DMS153 treated with DMSO at 0.1 percent for 48 hours (cell line): ENCODE measurements around the gene TACR2.

Experiments
- DNase-seq: peaks from one replicate; lab custom pipeline; 2025; ENCODE audit not compliant: unreplicated experiment; lab: John Stamatoyannopoulos, UW

Gene TACR2

DNA sequence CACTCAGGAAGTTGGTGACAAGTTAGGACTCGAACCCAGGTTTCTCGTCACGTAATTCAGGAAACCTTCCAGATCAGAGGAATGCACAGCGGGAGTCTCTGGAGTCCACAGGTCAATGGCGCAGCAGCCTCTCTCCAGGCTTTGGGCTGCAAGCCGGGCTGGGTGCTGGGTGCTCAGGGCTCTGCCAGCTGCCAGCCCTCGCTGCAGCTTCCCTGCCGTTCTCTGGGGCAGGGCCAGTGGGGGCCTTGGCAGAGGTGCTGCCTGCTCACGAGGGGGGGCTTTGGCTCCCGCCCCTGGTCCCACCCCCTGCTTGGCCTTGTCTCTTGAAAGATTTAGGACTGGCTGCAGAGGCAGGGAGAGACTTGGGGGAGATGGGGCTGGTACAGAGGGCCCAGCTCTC, at the start of gene TACR2:
Gene TACR2 (minus strand): TSS at position 224 of the 400 bp plus-strand sequence. CDS start 595 bp downstream, outside the sequence.
- DNase-seq: no peak

DNA sequence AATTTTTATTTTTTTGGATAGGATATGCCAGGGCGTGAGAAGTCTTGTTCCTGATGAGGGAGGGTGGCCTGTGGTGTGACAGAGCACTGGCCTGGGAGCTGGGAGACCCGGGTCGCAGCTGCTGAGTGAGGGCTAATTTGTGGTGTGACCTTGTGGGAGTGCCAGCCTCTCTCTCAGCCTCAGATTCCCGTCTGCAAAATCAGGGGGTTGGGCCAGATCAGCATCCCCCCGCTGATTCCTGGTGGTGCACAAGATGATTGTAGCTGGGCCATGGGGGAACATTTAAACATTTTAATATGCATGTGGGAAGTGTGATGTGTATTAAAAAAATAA, 49.4 kb upstream of the TACR2 start:
- no peak for DNase-seq

DNA sequence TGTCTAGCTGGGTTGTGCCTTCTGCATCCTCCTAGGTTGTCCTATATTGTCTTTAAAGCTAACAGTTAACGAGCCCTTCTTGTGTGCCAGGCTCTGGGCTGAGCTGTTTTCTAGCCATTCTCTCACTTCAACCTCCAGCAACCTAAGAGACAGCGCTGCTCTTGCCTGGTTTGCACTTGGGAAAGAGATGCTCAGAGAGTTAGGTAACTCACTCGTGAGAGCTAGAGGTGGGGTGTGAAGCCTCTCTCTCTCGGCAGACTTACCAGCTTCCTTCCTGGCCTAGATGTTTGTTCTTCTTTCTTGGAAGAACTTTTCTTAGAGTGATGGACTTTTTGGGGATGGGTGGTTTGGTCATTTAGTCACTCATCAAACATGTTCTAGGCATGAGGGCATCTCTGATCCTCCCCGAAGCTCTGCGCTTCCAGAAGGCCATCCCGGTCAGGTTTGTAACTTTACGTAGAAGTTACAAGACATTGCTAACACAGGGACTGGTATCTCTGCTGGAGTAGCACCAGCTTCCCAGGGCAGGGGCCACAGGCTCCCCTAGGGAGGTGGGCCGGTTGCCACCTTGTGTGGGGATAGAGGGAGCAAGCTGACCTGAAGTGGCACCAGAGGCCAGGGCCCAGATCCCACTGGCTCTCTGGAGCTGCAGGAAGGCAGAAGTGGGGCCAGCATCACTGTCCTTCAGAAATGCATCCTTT, 48.9 kb upstream of the TACR2 start:
- no peak for DNase-seq

DNA sequence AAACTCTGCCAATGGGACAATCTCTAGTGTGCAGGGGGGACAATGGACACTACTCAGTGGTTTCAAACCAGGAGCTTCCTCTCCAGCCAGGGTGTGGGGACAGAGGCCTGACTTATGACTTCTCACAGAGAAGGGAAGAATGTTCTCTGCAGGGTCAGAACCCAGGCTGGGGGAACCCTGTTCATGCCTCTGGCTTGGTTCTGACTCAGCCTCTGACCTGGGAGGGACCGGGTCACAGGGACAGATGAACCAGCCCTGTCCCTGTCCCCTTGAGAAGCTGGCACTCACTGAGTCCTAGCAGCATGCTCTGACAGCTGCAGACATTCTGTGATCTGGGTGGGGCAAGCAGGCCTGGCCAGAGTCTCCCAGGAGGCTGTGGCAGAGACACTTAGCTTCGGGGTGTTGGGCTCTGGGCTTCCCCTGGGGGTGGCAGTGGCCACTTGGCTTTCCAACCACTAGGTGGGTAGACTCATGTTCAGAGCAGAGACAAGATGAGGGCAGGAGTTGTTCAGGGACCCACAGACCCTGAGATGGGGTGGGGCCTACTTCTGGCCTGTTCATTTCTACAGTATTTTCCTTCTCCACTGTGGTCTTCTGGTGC, 48.2 kb upstream of the TACR2 start:
- no peak for DNase-seq

DNA sequence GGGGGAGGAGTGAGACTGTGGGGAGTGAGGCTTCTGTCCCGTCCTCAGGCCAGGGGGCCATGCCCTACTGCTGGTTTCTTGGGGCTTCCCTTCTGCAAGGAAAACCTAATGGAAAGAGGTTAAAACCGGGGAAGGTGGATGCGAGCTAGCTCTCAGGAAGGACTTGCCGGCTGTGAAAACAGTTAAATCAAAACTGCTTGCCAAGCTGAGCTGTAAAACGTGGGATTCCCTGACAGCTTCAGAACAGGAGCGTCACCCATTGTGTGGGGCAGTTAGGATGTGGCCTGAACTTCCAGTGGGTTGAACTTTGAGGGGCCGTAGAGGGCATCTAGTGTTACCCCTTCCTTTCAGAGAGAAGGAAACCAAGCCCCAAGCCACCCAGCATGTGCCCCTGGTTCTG, 47.7 kb upstream of the TACR2 start:
- no peak for DNase-seq

DNA sequence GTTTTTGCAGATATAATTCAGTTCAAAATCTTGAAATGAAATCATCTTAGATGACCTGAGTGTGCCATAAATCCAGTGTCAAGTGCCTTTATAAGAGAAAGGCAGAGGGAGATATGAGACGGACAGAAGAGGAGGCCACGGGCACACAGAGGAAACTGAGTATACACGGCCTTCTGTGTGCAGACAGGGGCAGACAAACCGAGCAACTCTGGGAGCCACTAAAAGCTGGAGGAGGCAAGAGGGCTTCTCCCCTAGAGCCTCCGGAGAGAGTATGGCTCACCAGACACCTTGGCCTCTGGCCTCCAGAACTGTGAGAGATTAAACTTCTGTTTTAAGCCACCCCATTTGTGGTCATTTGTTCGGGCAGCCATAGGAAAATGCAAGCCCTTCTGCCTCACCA, 47.2 kb upstream of the TACR2 start:
- DNase-seq: no peak

DNA sequence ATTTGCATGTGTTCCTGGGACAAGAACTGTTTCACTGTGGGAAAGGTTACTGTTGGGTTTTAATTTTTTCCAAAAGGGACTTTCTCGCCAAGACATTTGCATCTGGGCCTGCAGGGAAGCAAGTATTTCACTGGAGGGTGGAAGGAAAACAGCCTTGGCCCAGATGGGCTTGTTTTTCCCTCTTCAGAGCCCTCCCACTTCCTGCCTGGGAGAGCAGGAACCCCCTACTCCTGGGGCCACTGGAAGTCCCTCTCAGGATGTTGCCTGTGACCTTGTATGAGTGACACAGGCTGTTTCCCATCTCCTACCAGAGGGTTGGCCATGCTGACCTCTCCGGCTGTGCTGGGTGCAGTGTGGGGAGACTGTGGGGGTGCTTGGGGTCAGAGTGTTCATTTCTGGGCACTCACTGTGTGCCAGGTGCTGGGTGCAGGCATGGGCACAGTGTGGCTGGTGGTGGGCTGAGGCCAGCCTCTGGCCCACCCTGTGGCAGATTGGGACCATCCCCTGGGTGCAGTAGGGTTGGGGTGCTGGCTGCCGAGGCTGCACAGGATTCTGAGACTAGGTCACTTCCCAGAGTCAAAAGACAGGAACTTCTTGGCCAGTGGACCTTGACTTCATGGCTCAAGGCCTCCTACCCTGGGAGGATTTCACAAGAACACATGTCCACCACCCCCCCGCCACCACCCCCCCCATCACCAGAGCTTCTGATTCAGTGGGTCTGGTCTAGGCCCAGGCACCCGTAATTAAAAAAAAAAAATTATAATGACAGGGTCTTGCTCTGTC, 44.7 kb upstream of the TACR2 start:
- DNase-seq: no peak

DNA sequence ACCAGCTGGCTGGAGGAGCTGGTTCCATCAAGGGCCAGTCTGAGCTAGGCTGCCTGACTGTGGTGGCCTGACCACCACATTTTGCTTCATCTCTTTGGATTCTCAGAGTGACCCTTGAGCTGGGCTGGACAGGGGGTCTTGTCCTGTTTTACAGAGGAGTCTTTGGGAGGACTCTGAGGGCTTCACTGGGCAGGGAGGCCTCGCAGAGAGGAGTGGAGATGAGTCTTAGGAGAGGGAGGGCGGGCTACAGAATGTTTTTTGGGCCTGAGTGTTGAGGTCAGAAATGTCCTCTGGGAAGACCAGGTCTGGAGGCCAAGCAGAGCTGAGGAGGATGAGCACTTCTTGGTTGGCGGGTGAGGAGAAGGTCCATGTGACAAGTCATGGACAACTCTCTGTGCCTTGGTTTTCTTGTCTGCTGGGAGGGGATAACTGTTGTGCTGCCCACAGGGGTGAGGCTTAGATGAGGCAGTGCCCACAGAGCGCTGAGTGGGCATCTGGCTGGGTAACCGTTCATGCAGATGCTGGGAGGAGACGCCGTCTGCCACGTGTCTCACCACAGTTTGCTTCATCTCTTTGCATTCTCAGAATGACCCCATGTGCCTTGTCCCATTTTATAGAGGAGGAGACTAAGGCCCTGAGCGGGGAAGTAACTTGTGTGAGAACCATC, 44.0 kb upstream of the TACR2 start:
- no peak for DNase-seq

DNA sequence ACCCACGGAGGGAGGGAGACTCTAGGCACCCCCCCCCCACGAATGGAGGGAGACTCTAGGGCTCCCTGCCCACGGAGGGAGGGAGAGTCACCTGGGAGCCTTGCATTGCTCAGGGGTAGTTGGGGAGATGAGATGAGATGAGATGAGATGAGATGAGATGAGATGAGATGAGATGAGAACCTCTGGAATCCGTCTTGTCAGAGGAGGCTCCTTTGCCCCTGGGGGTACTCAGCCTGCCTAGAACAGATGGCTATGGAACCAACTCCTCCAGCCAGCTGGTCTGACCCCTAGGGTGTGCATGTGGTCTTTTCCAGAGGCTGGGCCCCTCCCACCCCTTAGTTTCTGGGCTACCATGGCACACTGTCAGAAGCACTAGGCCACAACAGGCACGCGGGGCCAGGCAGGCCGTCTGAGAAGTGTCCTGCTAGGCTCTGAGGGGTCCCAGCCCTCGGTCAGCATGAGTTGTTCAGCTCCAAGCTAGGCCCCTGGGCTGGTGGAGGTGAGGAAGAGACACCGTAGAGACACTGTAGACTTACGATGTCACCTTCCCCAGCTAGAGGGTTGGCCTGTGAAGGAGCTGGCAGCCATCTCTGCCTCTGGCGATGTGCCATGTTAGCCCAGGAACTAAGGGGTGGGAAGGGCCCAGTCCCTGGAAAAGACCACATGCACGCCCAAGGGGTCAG, 43.3 kb upstream of the TACR2 start:
- no peak for DNase-seq

DNA sequence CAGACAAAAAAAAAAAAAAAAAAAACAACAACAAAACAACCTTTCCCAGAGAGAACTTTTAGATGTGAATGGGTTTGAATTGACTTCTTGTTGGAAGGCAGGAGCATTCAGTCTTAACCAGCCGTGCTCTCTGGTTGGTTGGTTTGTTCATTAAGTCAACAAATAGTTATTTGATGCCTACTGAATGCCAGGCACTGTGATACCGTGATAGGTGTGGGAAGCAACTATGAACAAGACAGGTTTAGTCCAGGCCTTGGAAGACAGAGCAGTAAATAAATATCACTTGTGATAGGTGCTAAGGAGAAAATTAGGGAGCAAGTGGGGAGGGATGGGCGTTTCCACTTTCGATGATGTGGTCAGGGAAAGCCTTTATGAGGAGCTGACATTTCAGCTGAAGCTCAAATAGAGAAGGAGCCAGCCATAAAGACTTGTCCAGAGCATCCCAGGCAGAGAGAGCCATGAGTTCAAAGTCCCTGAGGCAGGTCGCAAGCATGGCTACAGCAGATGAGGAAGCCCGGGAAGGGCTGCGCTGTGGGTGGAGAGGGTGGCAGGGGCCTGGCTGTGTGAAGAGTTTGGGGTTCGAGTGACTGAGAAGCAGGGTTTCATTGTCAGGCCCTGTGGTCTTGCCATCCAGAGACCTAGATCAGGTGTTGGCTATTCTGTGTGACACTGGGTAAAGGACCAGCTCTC, 42.5 kb upstream of the TACR2 start:
- no peak for DNase-seq

DNA sequence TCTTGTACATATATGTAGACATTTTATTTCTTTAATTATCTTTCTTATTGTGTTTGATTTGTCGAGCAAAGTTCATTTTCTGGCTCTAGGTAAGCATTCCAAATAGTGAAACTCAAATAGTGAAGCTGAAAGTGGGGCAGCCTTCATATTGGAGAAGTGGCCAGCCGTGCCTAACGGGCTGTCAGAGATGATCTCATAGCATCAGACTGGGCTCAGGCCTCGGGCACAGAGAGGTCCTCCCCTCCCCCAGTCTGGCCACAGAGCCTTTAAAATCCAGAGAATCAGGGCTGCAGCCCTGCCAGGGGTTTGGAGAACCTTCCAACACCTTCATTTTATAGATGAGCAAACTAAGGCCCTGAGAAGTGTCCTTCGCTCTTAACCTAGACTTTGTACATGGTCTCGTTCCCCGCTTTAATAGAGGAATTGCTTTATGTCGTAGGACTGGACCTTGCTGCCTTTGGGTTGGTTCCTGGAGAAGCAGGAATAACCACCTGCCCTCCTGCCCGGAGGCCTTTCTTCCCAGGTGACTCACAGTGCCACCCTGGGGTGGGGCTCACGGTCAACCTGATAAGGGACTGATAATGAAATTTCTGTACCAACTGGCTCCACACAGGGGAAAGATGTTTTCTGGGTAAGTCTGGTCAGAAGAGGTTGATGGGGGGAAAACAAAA, 41.8 kb upstream of the TACR2 start:
- DNase-seq: no peak

DNA sequence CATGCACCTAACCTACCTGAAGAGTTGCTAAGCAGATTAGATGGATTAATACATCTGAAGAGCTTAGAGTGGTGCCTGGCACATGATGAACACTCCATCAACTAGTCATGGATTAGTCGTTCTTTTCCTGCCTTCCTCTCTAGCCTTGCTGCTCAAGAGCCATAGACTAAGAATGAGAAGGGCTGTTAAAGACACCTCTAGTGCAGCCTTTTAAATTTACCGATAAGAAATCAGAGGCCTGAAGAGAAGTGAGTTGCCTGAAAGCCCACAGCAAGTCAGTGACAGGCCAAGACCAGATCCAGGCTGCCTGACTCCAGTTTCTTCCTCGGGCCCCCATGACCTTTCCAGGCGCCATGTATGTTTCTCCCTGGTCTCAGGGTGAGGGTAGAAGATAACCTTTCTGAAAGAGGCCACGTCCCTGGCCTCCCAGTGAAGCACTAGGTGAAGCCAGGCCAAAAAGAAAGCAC, 41.1 kb upstream of the TACR2 start:
- no peak for DNase-seq

DNA sequence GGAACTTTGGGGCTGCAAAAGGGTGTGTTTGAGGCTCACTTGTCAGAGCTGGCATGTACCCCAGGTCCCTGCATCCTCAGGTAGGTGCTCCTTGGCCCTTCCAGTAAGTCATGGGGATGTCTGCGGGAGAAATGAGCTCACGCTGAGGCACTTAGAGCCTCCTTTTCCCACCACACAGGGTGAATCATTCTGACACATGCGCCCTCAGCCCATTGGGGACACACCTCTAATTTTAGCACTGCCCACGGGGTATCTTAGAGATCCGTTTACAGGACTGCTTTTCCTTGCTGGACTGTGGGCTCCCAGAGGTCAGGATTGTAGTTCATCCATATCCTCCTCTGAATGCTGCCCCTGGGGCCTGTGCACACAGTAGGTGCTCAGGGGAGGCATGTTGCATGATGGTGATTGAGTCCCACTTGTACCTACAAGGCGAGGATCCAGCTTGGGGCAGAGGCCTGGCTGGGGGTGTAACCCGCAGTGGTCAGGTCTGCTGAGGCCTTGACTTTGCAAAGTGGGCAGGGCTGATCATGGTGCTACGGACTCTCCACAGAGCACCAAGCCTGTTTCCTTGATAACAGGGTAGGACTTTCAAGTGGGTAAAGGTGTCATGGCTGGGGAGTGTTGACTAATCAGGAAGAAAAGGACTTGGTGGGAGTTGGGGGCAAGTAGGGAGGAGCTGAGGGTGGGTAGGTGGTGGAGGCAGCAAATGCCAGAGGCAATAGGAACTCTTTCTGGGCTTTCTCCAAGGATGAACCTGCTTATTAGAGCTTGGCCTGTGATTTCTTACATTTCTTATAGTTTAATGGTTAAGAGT, 40.4 kb upstream of the TACR2 start:
- DNase-seq: no peak

DNA sequence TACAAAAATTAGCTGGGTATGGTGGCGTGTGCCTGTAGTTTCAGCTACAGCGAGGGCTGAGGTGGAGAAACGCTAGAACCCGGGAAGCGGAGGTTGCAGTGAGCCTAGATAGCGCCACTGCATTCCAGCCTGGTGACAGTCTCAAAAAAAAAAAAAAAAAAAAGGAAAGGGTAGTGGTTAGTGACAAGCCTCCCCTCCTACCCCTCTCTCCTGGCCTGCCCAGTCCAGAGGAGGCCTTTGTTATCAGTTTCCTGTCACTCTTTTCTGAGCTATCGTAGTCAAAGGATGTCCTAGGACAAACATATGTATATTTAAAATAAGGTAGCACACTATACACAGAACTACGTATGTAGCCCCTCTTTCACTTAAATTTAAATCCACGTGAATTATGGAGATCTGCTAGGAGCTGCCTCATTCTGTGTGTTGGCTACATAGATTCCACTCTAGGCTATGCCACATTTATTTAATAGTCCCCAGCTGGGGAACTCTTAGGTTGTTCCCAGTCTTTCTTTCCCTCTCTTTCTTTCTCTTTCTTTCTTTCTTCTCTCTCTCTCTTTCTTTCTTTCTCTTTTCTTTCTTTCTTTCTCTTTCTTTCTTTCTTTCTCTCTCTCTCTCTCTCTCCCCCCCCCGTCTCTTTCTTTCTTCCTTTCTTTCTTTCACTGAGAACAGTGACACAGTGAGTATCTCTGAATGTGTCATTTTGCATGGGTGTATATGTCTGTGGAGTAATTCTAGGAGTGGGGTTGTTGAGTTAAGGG, 38.5 kb upstream of the TACR2 start:
- DNase-seq: no peak

DNA sequence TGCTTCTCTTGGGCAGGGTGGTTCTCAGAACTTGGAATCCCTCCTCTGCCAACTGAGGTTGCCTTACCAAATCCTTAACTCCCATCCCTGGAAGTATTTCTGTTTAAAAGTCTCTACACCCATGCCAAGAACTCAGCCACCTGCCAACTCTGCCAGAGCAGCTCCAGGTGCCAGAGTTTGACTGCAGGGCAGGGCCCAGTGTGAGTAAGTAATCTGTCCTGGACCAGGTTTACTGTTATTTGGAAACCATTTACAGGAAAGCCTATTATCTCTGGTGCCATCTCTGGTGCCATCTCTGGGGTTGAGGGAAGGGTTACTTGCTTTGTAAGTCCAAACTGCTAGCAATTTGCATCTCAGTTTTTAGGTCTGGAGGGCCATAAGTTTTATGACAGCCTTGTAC, 37.1 kb upstream of the TACR2 start:
- no peak for DNase-seq

DNA sequence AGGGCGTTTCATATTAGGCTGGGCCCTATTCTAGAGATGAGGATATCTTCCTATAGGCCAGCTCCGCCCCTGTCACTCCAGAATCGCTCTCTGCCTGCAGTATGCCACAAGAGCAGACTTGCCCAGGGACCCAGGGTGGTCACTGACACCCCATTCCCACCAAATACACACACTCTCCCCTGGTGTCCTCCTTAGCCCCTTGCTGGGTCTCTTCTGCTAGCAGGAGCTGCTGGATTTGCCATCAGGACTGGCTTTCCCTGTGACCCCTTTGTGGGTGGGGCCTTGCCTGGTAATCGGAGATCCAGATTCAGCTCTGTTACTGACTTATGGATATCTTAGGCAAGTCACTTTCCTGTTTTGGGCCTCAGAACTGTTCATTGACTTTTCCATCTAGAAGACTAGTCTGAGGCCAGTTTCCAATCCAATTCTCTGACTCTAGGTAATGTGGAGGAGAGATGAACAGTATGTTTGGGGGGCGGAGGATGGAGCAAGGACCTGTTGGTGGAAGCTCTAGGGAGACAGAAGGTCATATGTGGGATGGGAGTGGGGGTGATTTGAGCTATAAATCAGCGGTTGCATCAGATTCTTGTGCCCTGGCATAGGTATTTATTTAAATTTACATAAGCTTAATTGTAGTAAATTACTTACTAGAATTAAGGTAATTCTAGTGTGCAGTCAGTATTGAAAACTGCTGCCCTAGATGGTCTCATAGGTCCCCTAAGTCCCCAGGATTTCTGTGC, 36.1 kb upstream of the TACR2 start:
- DNase-seq: no peak

DNA sequence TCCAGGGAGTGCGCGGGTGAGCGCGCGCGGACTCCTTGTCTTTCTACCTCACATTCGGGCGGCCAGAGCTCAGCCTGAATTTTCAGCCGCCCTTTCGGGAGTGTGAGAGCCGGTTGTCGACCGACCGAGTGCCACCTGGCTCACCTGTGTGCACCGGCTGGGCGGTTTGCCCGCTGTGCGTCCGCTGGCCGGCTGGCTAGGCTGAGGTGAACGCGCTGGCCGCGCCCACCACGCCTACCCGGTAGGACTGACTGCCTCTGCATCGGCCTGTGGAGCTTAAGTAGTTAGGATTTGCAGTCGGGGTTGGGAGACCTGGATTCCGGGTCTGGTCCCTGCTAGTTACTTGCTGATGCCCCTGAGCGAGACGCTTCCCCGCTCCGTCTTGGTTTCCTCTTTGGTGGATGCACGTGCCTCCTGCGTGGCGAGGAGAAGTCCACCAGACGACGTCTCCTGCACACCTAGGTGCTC, 35.1 kb upstream of the TACR2 start:
- DNase-seq: peak; percentile 16
